Ascending aorta (tissue), 2 donors: ENCODE results near the gene ZNF417. TPM values are rescaled to one million over a fixed set of nuclear protein-coding genes. Genes with fewer than 3 reads are reported as not detected.

Source experiments
- DNase-seq, 2 donors: peaks; one replicate each; pipeline ENCODE4 v3.0.0-alpha.2; 2019; ENCODE audit warnings: low spot score in 2 of 2
- H3K27ac ChIP-seq, 2 donors: fragments of 200-600 bp; sonication (generic); one replicate each; pipeline ENCODE4 v1.5.1; 2016 to 2017; ENCODE audit warnings: mild to moderate bottlenecking in 1 of 2
- H3K27me3 ChIP-seq: fragments of 200-600 bp; sonication (generic); one replicate; pipeline ENCODE4 v1.5.1; 2017
- H3K36me3 ChIP-seq, 2 donors: fragments of 200-600 bp; sonication (generic); one replicate each; pipeline ENCODE4 v1.5.1; 2016
- H3K4me1 ChIP-seq, 2 donors: fragments of 200-600 bp; sonication (generic); one replicate each; pipeline ENCODE4 v1.5.1; 2016 to 2017; ENCODE audit warnings: mild to moderate bottlenecking in 1 of 2
- H3K4me3 ChIP-seq, 2 donors: fragments of 200-600 bp; sonication (generic); one replicate each; pipeline ENCODE4 v1.5.1; 2016 to 2017; ENCODE audit warnings: mild to moderate bottlenecking in 1 of 2
- H3K9me3 ChIP-seq, 2 donors: fragments of 200-600 bp; sonication (generic); one replicate each; pipeline ENCODE4 v1.5.1; 2016
- intact Hi-C: fragments of 100-400 bp; cut with DNase I; formaldehyde crosslinking; loops from one replicate; pipeline ENCODE4 v1.15.1; 2023
- total RNA-seq: library from RNA; depleted of rRNA; stranded (reverse); fragments of >200 nt; gene quantifications from one replicate; pipeline ENCODE4 v1.1.0, GENCODE V29; 2016
- TF ChIP-seq, protein P1 (sequence below), 3 experiments: fragments of 200-600 bp in 2 of 3; fragments of 450-650 bp in 1 of 3; sonication (generic) in 2 of 3; IDR thresholded peaks; one replicate each; pipeline ENCODE4 v1.5.1; 2016 to 2019; ENCODE audit warnings: antibody characterized with exemption in 3 of 3, mild to moderate bottlenecking in 1 of 3, moderate library complexity in 1 of 3

ZNF417 gene
- total RNA-seq, 1 donor from 2014 or later, result 2.3 TPM

- TF ChIP-seq, protein P1, sequence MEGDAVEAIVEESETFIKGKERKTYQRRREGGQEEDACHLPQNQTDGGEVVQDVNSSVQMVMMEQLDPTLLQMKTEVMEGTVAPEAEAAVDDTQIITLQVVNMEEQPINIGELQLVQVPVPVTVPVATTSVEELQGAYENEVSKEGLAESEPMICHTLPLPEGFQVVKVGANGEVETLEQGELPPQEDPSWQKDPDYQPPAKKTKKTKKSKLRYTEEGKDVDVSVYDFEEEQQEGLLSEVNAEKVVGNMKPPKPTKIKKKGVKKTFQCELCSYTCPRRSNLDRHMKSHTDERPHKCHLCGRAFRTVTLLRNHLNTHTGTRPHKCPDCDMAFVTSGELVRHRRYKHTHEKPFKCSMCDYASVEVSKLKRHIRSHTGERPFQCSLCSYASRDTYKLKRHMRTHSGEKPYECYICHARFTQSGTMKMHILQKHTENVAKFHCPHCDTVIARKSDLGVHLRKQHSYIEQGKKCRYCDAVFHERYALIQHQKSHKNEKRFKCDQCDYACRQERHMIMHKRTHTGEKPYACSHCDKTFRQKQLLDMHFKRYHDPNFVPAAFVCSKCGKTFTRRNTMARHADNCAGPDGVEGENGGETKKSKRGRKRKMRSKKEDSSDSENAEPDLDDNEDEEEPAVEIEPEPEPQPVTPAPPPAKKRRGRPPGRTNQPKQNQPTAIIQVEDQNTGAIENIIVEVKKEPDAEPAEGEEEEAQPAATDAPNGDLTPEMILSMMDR (IDR thresholded peaks at IDR 0.05), result no peak
- intact Hi-C loops, result no loop called here
- no peaks in the 10 kb centered on the region for H3K4me1 ChIP-seq
- DNase-seq, result no peak
- H3K27me3 ChIP-seq, result no peaks in the 10 kb centered on the region
- peaks cover 71 to 98% of the 10 kb centered on the region in 2 donors for H3K9me3 ChIP-seq
- no peak overlapping the region for H3K4me3 ChIP-seq
- no peak overlapping the region for H3K27ac ChIP-seq
- peaks cover 8 to 31% of the 10 kb centered on the region in 2 donors for H3K36me3 ChIP-seq
Observed at GRCh38 chr19:57935731-57936130, 19.3 kb upstream of the ZNF417 start.

DNA sequence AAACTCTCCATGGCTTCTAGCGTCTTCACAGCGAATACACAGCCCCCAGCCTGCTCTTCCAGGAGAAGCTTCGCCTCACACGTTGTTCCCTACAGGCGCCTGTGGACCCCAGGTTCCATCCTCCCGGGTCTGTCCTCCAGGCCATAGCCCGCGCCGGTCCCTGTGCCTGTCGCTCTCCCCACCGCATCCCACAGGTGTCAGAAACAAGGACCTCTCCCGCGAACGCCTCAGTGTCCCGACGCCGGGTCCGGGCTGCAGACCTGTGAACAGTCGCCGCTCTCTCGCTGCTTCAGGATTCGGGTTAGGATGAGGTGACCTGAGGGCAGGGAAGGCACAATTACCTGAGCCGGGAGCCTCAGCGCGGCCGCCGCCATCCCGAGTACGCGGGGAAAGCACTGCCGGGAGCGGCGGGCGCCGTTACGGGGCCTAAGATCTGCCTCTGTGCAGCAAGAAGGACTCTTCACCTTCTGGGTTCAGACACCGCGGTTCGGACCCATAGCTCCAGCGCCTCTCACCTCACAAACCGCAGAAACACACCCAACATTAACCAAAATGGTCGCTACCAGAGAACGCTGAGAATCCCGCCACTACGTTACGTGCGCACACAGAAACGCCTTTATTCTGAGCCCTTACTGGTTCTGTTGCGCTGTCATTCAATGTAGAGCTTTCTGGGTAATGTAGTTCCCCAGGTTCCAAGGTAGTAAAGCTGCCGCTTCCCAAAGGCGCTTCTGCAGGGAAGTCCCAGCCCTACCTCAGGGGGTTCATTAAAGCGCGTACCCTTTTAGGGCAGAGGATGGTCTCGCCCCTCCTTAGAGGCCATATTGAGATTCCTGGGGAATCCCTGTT lies 18.7 kb upstream of the ZNF417 start, which contains the start of gene ZNF418:
Gene ZNF418 (minus strand): TSS at position 583 of the 846 bp plus-strand sequence. CDS start 1,580 bp downstream, outside the sequence.
- Histone ChIP-seq H3K27me3 (no peaks in the 10 kb centered on the region), H3K36me3 (peaks cover 7 to 31% of the 10 kb centered on the region in 2 donors), H3K9me3 (peaks cover 76 to 98% of the 10 kb centered on the region in 2 donors), H3K4me3 (peak within 1 kb of the TSS; percentile 49 to 65), H3K27ac (no peak within 1 kb of the TSS), H3K4me1 (no peaks in the 10 kb centered on the region)
- peak in 1 of 2 donors; percentile 68 for DNase-seq
- TF ChIP-seq, protein P1 (IDR thresholded peaks at IDR 0.05), result no peak
- intact Hi-C loops, result no loop called here

DNA sequence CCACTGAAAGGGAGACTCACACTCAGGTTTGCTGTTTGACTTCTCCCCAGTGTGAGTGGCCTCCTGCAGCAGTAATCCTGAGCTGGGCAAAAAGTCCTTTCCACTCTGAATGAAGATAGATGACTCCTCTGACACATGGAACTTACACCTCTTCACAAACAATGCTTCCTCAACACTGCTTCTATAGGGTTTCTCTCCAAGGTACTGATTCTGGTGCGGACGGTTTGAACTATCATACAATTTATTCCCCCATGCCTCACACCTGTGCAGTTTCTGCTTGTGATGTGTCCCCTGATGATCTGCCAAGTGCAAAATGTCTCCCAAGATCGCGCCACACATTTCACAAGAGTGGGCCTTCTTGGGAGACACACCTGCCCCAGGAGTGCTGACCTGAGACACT lies 11.2 kb upstream of the ZNF417 start:
- TF ChIP-seq, protein P1 (IDR thresholded peaks at IDR 0.05), result no peak
- H3K4me1 ChIP-seq, result no peaks in the 10 kb centered on the region
- no peak overlapping the region for H3K27ac ChIP-seq
- no peak overlapping the region for H3K4me3 ChIP-seq
- H3K27me3 ChIP-seq, result no peaks in the 10 kb centered on the region
- intact Hi-C loops, result loop anchor here (10.0 kb wide), 1 partner anchor 353 kb away; the partner anchor contains the start of gene ZNF416
- no peak for DNase-seq
- peaks cover 2 to 44% of the 10 kb centered on the region in 2 donors for H3K36me3 ChIP-seq
- H3K9me3 ChIP-seq, result peaks cover 63 to 99% of the 10 kb centered on the region in 2 donors

GRCh38 chr19:57914531-57914930 lies 1.9 kb downstream of the ZNF417 start:
- H3K9me3 ChIP-seq, result peaks cover 22 to 63% of the 10 kb centered on the region in 2 donors
- no peak for DNase-seq

DNA sequence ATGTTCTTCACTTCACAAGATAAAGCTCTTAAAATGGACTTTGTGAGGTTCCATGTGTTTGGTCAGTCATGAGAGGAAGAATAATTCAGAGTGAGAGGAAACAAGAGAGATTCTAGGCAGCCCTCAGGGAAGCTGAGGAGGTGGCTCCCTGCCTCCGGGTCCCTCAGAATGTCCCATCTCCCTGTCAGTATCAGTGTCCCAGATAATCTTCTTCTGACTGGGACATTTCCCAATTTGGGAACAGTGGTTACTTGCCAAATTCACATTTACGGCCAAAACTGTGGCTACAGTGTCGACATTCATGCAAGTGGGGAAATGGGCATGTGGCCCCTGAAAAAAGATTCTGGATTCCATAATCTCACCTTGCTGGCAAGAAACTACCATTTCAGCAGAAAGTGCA lies 9.0 kb downstream of the ZNF417 start:
- Histone ChIP-seq H3K9me3 (peaks cover 72 to 95% of the 10 kb centered on the region in 2 donors), H3K4me1 (no peaks in the 10 kb centered on the region), H3K36me3 (peaks cover 41 to 62% of the 10 kb centered on the region in 2 donors), H3K27ac (no peak overlapping the region), H3K27me3 (no peaks in the 10 kb centered on the region), H3K4me3 (no peak overlapping the region)
- TF ChIP-seq, protein P1 (IDR thresholded peaks at IDR 0.05), result no peak
- DNase-seq, result no peak
- intact Hi-C loops, result no loop called here

More at GRCh38 chr19:57914531-57914930, 1.9 kb downstream of the ZNF417 start:
- Histone ChIP-seq H3K4me3 (no peak overlapping the region), H3K36me3 (peaks cover 35 to 49% of the 10 kb centered on the region in 2 donors), H3K27me3 (no peaks in the 10 kb centered on the region), H3K27ac (no peak overlapping the region), H3K4me1 (peaks cover 0 to 7% of the 10 kb centered on the region in 2 donors)
- intact Hi-C loops, result no loop called here
- TF ChIP-seq, protein P1 (IDR thresholded peaks at IDR 0.05), result no peak
